A549 (cell line): ENCODE measurements around the gene USP49. TPM values are rescaled to one million over a fixed set of nuclear protein-coding genes. Genes with fewer than 3 reads are reported as not detected.

Experiments
- ATAC-seq, 2 experiments: fragments of 200-7000 bp in 1 of 2; fragments of >200 bp in 1 of 2; cut with Nextera tagmentation in 1 of 2; cut with Tn5 transposase in 1 of 2; 3 replicates each; pipeline versions ENCODE4 v1.8.0 to v1.9.1; 2018 to 2020; ENCODE audit warnings: mild to moderate bottlenecking in 1 of 2, moderate library complexity in 1 of 2
- CTCF ChIA-PET: fragments of 300-600 bp; sonication (Branson Sonifier 250); formaldehyde crosslinking; extraction: SDS; loops from one replicate; lab custom pipeline; 2021; ENCODE audit warnings: antibody characterized with exemption, inconsistent platforms; lab: Yijun Ruan, JAX
- POLR2A ChIA-PET: fragments of 350-600 bp; formaldehyde crosslinking; extraction: SDS; loops from one replicate; lab custom pipeline; 2021; ENCODE audit warnings: antibody characterized with exemption, inconsistent platforms; lab: Yijun Ruan, JAX
- DNase-seq, 2 experiments: peaks; one replicate each; pipeline versions ENCODE4 v3.0.0 to v3.0.0-alpha.2; 2011 to 2016; ENCODE audit warnings: low read depth in 1 of 2, low spot score in 1 of 2
- FAIRE-seq: peaks from 2 replicates; lab custom pipeline; 2011; peaks lifted over from hg19 to GRCh38; lab: Jason Lieb, UNC
- H3K27ac ChIP-seq, 2 experiments: fragments of >200 bp; sonication (Bioruptor Twin); formaldehyde crosslinking; 3 replicates each; pipeline ENCODE4 v1.5.1; 2016 to 2017
- H3K4me1 ChIP-seq: fragments of >200 bp; sonication (Bioruptor Twin); formaldehyde crosslinking; 3 replicates; pipeline ENCODE4 v1.6.1; 2016
- H3K4me2 ChIP-seq: fragments of >200 bp; sonication (Bioruptor Twin); formaldehyde crosslinking; 3 replicates; pipeline ENCODE4 v1.6.1; 2016
- H3K4me3 ChIP-seq: fragments of >200 bp; sonication (Bioruptor Twin); formaldehyde crosslinking; 3 replicates; pipeline ENCODE4 v1.5.1; 2016
- H3K9me3 ChIP-seq: fragments of >200 bp; sonication (Bioruptor Twin); formaldehyde crosslinking; 3 replicates; pipeline ENCODE4 v1.6.1; 2016
- CBX2 ChIP-seq: fragments of 200-600 bp; sonication (generic); IDR thresholded peaks from 2 replicates; pipeline ENCODE4 v1.6.1; 2016; ENCODE audit warnings: low read depth, mild to moderate bottlenecking, borderline replicate concordance
- CBX8 ChIP-seq: fragments of 200-600 bp; sonication (generic); IDR thresholded peaks from 2 replicates; pipeline ENCODE4 v1.6.1; 2016
- CEBPB ChIP-seq, 2 experiments: fragments of >200 bp in 1 of 2; sonication (Bioruptor Twin) in 1 of 2; formaldehyde crosslinking in 1 of 2; IDR thresholded peaks; 2 replicates each; pipeline ENCODE4 v1.6.1; 2012 to 2016
- CHD4 ChIP-seq: fragments of 200-600 bp; sonication (generic); IDR thresholded peaks from 2 replicates; pipeline ENCODE4 v1.6.1; 2016; ENCODE audit warnings: antibody characterized with exemption, mild to moderate bottlenecking, borderline replicate concordance
- EHF ChIP-seq: fragments of 250-450 bp; sonication (Bioruptor Pico); IDR thresholded peaks from 2 replicates; pipeline ENCODE4 v1.5.0; 2020; ENCODE audit warnings: mild to moderate bottlenecking
- ESRRA ChIP-seq: fragments of 150-350 bp; IDR thresholded peaks from 2 replicates; pipeline ENCODE4 v1.6.1; 2014; ENCODE audit warnings: mild to moderate bottlenecking, low read length, borderline replicate concordance
- FOSL2 ChIP-seq, 2 experiments: fragments of 450-650 bp in 1 of 2; fragments of >200 bp in 1 of 2; sonication (Bioruptor Twin) in 1 of 2; formaldehyde crosslinking; IDR thresholded peaks; 2 replicates each; pipeline versions ENCODE4 v1.5.0 to v1.6.1; 2016 to 2020; ENCODE audit warnings: mild to moderate bottlenecking in 1 of 2, moderate library complexity in 1 of 2
- FOXS1 ChIP-seq: fragments of 250-450 bp; sonication (Bioruptor Pico); IDR thresholded peaks from 2 replicates; pipeline ENCODE4 v1.5.0; 2020; ENCODE audit warnings: mild to moderate bottlenecking, moderate library complexity
- HEYL ChIP-seq: fragments of 250-450 bp; sonication (Bioruptor Pico); IDR thresholded peaks from 2 replicates; pipeline ENCODE4 v1.8.0; 2021; ENCODE audit warnings: mild to moderate bottlenecking, moderate library complexity
- HMGXB4 ChIP-seq: fragments of 250-450 bp; sonication (Bioruptor Pico); IDR thresholded peaks from 2 replicates; pipeline ENCODE4 v1.5.0; 2021; ENCODE audit warnings: mild to moderate bottlenecking, moderate library complexity, borderline replicate concordance
- HOXA7 ChIP-seq: fragments of 250-450 bp; sonication (Bioruptor Pico); IDR thresholded peaks from 2 replicates; pipeline ENCODE4 v1.5.0; 2020; ENCODE audit warnings: mild to moderate bottlenecking, moderate library complexity
- HOXB5 ChIP-seq: fragments of 250-450 bp; sonication (Bioruptor Pico); IDR thresholded peaks from 2 replicates; pipeline ENCODE4 v1.5.0; 2020; ENCODE audit warnings: mild to moderate bottlenecking, moderate library complexity
- JUNB ChIP-seq: fragments of >200 bp; sonication (Bioruptor Twin); formaldehyde crosslinking; IDR thresholded peaks from 2 replicates; pipeline ENCODE4 v1.6.1; 2016
- NR3C1 ChIP-seq: fragments of >200 bp; sonication (Bioruptor Twin); formaldehyde crosslinking; IDR thresholded peaks from 3 replicates; pipeline ENCODE4 v1.6.1; 2017
- POLR2A ChIP-seq: IDR thresholded peaks from 2 replicates; pipeline ENCODE4 v1.6.1; 2012; ENCODE audit warnings: mild to moderate bottlenecking, low read length
- RARB ChIP-seq: fragments of 250-450 bp; sonication (Bioruptor Pico); IDR thresholded peaks from 2 replicates; pipeline ENCODE4 v1.8.0; 2021; ENCODE audit warnings: mild to moderate bottlenecking, moderate library complexity
- ZSCAN20 ChIP-seq: fragments of 250-450 bp; sonication (Bioruptor Pico); IDR thresholded peaks from 2 replicates; pipeline ENCODE4 v1.8.0; 2022; ENCODE audit warnings: mild to moderate bottlenecking, moderate library complexity
- WGBS: methylation state at CpG from one replicate; pipeline ENCODE4 v1.1.6; 2017; ENCODE audit errors: missing lambda C conversion rate; 5-methylcytosine and 5-hydroxymethylcytosine counted together
- polyA plus RNA-seq, 4 experiments: library from polyadenylated mRNA; depleted of rRNA in 3 of 4; stranded (reverse); fragments of >200 nt; fragmentation: RNase III in 1 of 4; extraction: RNeasy Plus Mini Kit Qiagen cat#74134 plus additional on column Dnase treatment in 1 of 4; gene quantifications; 2 replicates in 3 of 4; 3 replicates in 1 of 4; pipeline ENCODE4 v1.2.3, GENCODE V29; 2011 to 2017
- TF ChIP-seq, protein P1 (sequence below): fragments of >200 bp; sonication (Bioruptor Twin); formaldehyde crosslinking; IDR thresholded peaks from 3 replicates; pipeline ENCODE4 v1.6.1; 2016
- TF ChIP-seq, protein P2 (sequence below): fragments of 200-600 bp; sonication (generic); IDR thresholded peaks from 2 replicates; pipeline ENCODE4 v1.6.1; 2016; ENCODE audit warnings: antibody characterized with exemption, mild to moderate bottlenecking, moderate library complexity

USP49 gene
- polyA plus RNA-seq, 2 of the 4 experiments (the other 2 are of a cell fraction), result 2.9 to 4.3 TPM

DNA sequence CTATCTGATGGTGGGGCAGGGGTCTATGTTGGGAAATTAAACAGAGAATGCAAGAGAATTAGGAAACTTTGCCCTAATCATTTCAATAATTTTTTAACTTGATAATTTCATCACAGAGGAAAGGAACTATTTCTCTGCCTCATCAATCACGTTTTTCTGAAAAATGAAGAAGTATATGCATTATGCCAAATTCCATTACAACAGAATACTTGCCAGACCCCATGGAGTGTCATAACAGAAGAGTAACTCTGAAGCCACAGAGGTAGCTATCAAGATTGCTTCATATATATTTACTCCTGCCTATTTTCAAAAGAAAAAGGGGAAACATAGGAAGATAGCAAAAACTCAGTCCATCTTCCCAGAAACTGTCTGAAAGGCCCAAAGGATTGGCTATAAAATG lies 5.7 kb upstream of the USP49 start:
- TF ChIP-seq HOXB5 (CRISPR knock-in tag), result no peak
- no peak for TF ChIP-seq CEBPB (IDR thresholded peaks at IDR 0.05)
- no peak for TF ChIP-seq HEYL (CRISPR knock-in tag)
- TF ChIP-seq CHD4, result no peak
- no peak for TF ChIP-seq HMGXB4
- TF ChIP-seq EHF (CRISPR knock-in tag), result no peak
- TF ChIP-seq, protein P1, sequence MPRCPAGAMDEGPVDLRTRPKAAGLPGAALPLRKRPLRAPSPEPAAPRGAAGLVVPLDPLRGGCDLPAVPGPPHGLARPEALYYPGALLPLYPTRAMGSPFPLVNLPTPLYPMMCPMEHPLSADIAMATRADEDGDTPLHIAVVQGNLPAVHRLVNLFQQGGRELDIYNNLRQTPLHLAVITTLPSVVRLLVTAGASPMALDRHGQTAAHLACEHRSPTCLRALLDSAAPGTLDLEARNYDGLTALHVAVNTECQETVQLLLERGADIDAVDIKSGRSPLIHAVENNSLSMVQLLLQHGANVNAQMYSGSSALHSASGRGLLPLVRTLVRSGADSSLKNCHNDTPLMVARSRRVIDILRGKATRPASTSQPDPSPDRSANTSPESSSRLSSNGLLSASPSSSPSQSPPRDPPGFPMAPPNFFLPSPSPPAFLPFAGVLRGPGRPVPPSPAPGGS, result no peak
- TF ChIP-seq RARB (CRISPR knock-in tag), result no peak
- TF ChIP-seq FOSL2 (IDR thresholded peaks at IDR 0.05), result no peak
- TF ChIP-seq FOSL2 (CRISPR knock-in tag; IDR thresholded peaks at IDR 0.05), result no peak
- TF ChIP-seq, protein P2, sequence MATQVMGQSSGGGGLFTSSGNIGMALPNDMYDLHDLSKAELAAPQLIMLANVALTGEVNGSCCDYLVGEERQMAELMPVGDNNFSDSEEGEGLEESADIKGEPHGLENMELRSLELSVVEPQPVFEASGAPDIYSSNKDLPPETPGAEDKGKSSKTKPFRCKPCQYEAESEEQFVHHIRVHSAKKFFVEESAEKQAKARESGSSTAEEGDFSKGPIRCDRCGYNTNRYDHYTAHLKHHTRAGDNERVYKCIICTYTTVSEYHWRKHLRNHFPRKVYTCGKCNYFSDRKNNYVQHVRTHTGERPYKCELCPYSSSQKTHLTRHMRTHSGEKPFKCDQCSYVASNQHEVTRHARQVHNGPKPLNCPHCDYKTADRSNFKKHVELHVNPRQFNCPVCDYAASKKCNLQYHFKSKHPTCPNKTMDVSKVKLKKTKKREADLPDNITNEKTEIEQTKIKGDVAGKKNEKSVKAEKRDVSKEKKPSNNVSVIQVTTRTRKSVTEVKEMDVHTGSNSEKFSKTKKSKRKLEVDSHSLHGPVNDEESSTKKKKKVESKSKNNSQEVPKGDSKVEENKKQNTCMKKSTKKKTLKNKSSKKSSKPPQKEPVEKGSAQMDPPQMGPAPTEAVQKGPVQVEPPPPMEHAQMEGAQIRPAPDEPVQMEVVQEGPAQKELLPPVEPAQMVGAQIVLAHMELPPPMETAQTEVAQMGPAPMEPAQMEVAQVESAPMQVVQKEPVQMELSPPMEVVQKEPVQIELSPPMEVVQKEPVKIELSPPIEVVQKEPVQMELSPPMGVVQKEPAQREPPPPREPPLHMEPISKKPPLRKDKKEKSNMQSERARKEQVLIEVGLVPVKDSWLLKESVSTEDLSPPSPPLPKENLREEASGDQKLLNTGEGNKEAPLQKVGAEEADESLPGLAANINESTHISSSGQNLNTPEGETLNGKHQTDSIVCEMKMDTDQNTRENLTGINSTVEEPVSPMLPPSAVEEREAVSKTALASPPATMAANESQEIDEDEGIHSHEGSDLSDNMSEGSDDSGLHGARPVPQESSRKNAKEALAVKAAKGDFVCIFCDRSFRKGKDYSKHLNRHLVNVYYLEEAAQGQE, result no peak
- no peak for TF ChIP-seq NR3C1
- no peak for TF ChIP-seq HOXA7 (CRISPR knock-in tag)
- TF ChIP-seq FOXS1 (CRISPR knock-in tag), result no peak
- no peak for TF ChIP-seq POLR2A
- TF ChIP-seq CBX8, result no peak
- Histone ChIP-seq H3K27ac (no peak overlapping the region), H3K4me3 (no peak overlapping the region), H3K4me2 (no peak overlapping the region), H3K4me1 (peaks cover 6% of the 10 kb centered on the region), H3K9me3 (no peaks in the 10 kb centered on the region)
- POLR2A ChIA-PET, result no interaction called here
- no peak for DNase-seq
- 77% methylated on average over 1 of the region's 1 CpG for WGBS
- CTCF ChIA-PET, result interaction anchor here (0.7 to 1.5 kb wide), 4 partner anchors 13 to 143 kb away, joined by 3 to 5 read pairs (median 3); partner anchors contain the start of genes BYSL and MED20
- ATAC-seq, result no peak
- FAIRE-seq, result no peak

- DNase-seq (no peak), FAIRE-seq (no peak), ATAC-seq (no peak)
- 82% methylated on average over 3 of the region's 3 CpGs for WGBS
- peak overlapping the region; percentile 95 for H3K4me2 ChIP-seq
- H3K9me3 ChIP-seq, result no peaks in the 10 kb centered on the region
- ChIA-PET POLR2A (interaction anchor here (0.6 to 2.3 kb wide), 4 partner anchors 20 to 242 kb away, joined by 3 to 12 read pairs (median 4); partner anchors contain the start of genes BYSL and MED20), CTCF (interaction anchor here (0.9 to 2.3 kb wide), 7 partner anchors 9 to 110 kb away, joined by 3 to 6 read pairs (median 4); partner anchors contain the start of genes BYSL and MED20)
- TF ChIP-seq CBX2 (no peak), JUNB (no peak), ESRRA (no peak), HMGXB4 (no peak), ZSCAN20 (CRISPR knock-in tag) (no peak), HEYL (CRISPR knock-in tag) (no peak)
- peak overlapping the region; percentile 70 to 91 for H3K27ac ChIP-seq
- peaks cover 24% of the 10 kb centered on the region for H3K4me1 ChIP-seq
- H3K4me3 ChIP-seq, result peak overlapping the region; percentile 78
Observed at GRCh38 chr6:41896281-41896680, 1.1 kb upstream of the USP49 start.
